ENCODE data around the gene LMAN1. TPM values are rescaled to one million over a fixed set of nuclear protein-coding genes. Genes with fewer than 3 reads are reported as not detected.

LMAN1 gene
- total RNA-seq, 2 experiments from 2014 or later = 121 to 134 TPM

- H3K4me1 Mint-ChIP-seq = peaks cover 29% of the 10 kb centered on the region
- peak overlapping the region; percentile 99 for H3K27ac Mint-ChIP-seq
- peak overlapping the region; percentile 98 for H3K4me3 Mint-ChIP-seq
- ChIA-PET CTCF (interaction anchor here (0.6 to 1.8 kb wide), 2 partner anchors 44 to 81 kb away, joined by 3 to 15 read pairs; no protein-coding TSS in a partner anchor), POLR2A (interaction anchor here (0.6 to 0.7 kb wide), 2 partner anchors 573 to 590 kb away, joined by 3 to 6 read pairs; no protein-coding TSS in a partner anchor)
- peaks cover 37% of the 10 kb centered on the region for H3K36me3 Mint-ChIP-seq (ENCODE audit: low read depth)
- no peaks in the 10 kb centered on the region for H3K9me3 Mint-ChIP-seq (ENCODE audit: low read depth)
- no peak for ATAC-seq
- no peaks in the 10 kb centered on the region for H3K27me3 Mint-ChIP-seq
- intact Hi-C loops (cut with DNase I, micrococcal nuclease) = loop anchor here (1.0 to 5.0 kb wide), 7 partner anchors 18 to 816 kb away; partner anchors contain the start of gene SEC11C (in 1 of the 2)
- no peak for DNase-seq
Observed at GRCh38 chr18:59358414-59358711, 702 bp downstream of the LMAN1 start.

- intact Hi-C loops (cut with DNase I, micrococcal nuclease) = loop anchor here (1.0 to 5.0 kb wide), 7 partner anchors 17 to 816 kb away; partner anchors contain the start of gene SEC11C (in 1 of the 2)
- ChIA-PET POLR2A (interaction anchor here (0.6 to 0.7 kb wide), 2 partner anchors 574 to 590 kb away, joined by 3 to 6 read pairs; no protein-coding TSS in a partner anchor), CTCF (interaction anchor here (0.6 kb wide), 1 partner anchor 80 kb away, joined by 3 read pairs; no protein-coding TSS in a partner anchor)
- DNase-seq (peak; percentile 13), ATAC-seq (peak; percentile 22)
- Mint-ChIP-seq H3K36me3 (ENCODE audit: low read depth) (peaks cover 41% of the 10 kb centered on the region), H3K27ac (peak overlapping the region; percentile 99), H3K27me3 (no peaks in the 10 kb centered on the region), H3K9me3 (ENCODE audit: low read depth) (no peaks in the 10 kb centered on the region), H3K4me1 (peaks cover 34% of the 10 kb centered on the region), H3K4me3 (peak overlapping the region; percentile 98)
Observed at GRCh38 chr18:59357928-59358327, 1.1 kb downstream of the LMAN1 start.

GRCh38 chr18:59354731-59355130 is 4.3 kb downstream of the LMAN1 start:
- intact Hi-C loops (cut with DNase I, micrococcal nuclease) = loop anchor here (5.0 kb wide), 2 partner anchors 48 to 812 kb away; no protein-coding TSS in a partner anchor
- Mint-ChIP-seq H3K4me3 (no peak overlapping the region), H3K36me3 (ENCODE audit: low read depth) (peaks cover 67% of the 10 kb centered on the region), H3K4me1 (peaks cover 34% of the 10 kb centered on the region), H3K9me3 (ENCODE audit: low read depth) (no peaks in the 10 kb centered on the region), H3K27ac (no peak overlapping the region), H3K27me3 (no peaks in the 10 kb centered on the region)
- DNase-seq = no peak
- ChIA-PET POLR2A (no interaction called here), CTCF (interaction anchor here (1.2 to 3.0 kb wide), 4 partner anchors 11 to 48 kb away, joined by 3 to 15 read pairs (median 8); no protein-coding TSS in a partner anchor)
- no peak for ATAC-seq

GRCh38 chr18:59353079-59353680 is 5.9 kb downstream of the LMAN1 start:
- no peaks in the 10 kb centered on the region for H3K27me3 Mint-ChIP-seq
- DNase-seq (no peak), ATAC-seq (no peak)
- H3K4me1 Mint-ChIP-seq = peaks cover 32% of the 10 kb centered on the region
- ChIA-PET POLR2A (interaction anchor here (0.6 kb wide), 1 partner anchor 31 kb away, joined by 4 read pairs; no protein-coding TSS in a partner anchor), CTCF (interaction anchor here (1.0 to 1.1 kb wide), 2 partner anchors 15 to 18 kb away, joined by 3 read pairs; no protein-coding TSS in a partner anchor)
- H3K27ac Mint-ChIP-seq = no peak overlapping the region
- H3K4me3 Mint-ChIP-seq = no peak overlapping the region
- H3K36me3 Mint-ChIP-seq (ENCODE audit: low read depth) = peaks cover 77% of the 10 kb centered on the region
- H3K9me3 Mint-ChIP-seq (ENCODE audit: low read depth) = no peaks in the 10 kb centered on the region
- intact Hi-C loops (cut with DNase I, micrococcal nuclease) = no loop called here

DNA sequence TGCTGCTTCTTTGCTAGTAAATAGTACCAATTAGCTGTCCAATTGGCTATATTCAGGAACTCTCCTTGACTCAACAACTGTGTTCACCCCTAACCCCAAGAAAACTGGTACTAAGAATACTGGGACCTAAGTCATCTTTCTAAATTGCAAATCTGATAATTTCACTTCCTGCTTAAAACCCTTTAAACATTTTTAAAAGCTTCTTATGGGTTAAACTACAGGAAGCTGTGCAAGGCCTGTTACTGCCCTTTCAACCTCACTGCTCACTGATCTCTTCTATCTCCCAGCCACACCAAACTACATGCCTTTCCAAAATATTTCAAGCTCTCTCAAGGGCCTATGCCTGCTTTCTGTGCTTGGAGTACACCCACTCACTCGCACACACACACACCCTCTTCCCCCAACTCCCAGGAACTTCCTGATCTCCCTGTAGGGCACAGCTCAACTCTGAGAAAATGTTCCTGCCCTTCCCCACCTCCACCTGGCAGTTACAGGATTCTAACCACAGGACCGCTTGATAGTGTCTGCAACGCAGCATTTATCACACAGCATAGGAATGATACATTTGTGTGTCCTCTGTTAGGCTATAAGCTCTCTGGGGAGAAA is 6.7 kb downstream of the LMAN1 start:
- CTCF ChIA-PET = no interaction called here
- H3K9me3 Mint-ChIP-seq (ENCODE audit: low read depth) = no peaks in the 10 kb centered on the region

GRCh38 chr18:59345556-59345955 is 13.5 kb downstream of the LMAN1 start:
- no peak for DNase-seq
- Mint-ChIP-seq H3K27me3 (no peaks in the 10 kb centered on the region), H3K9me3 (ENCODE audit: low read depth) (peaks cover 13% of the 10 kb centered on the region), H3K4me3 (no peak overlapping the region), H3K36me3 (ENCODE audit: low read depth) (peaks cover 87% of the 10 kb centered on the region), H3K27ac (no peak overlapping the region), H3K4me1 (peaks cover 34% of the 10 kb centered on the region)
- CTCF ChIA-PET = interaction anchor here (0.7 kb wide), 1 partner anchor 20 kb away, joined by 3 read pairs; no protein-coding TSS in a partner anchor
- ATAC-seq = no peak
- POLR2A ChIA-PET = no interaction called here
- intact Hi-C loops (cut with DNase I, micrococcal nuclease) = no loop called here

More for the DNA sequence above, 6.7 kb downstream of the LMAN1 start:
- peak overlapping the region; percentile 59 for H3K27ac Mint-ChIP-seq
- DNase-seq = no peak
- intact Hi-C loops (cut with DNase I, micrococcal nuclease) = loop anchor here in 1 of 2 experiments (1.0 kb wide), 1 partner anchor 8 kb away; no protein-coding TSS in a partner anchor
- peaks cover 80% of the 10 kb centered on the region for H3K36me3 Mint-ChIP-seq (ENCODE audit: low read depth)
- H3K4me1 Mint-ChIP-seq = peaks cover 29% of the 10 kb centered on the region
- ATAC-seq = no peak
- H3K4me3 Mint-ChIP-seq = no peak overlapping the region
- no peaks in the 10 kb centered on the region for H3K27me3 Mint-ChIP-seq
- POLR2A ChIA-PET = interaction anchor here (0.6 to 0.7 kb wide), 2 partner anchors 22 to 312 kb away, joined by 3 to 6 read pairs; no protein-coding TSS in a partner anchor

DNA sequence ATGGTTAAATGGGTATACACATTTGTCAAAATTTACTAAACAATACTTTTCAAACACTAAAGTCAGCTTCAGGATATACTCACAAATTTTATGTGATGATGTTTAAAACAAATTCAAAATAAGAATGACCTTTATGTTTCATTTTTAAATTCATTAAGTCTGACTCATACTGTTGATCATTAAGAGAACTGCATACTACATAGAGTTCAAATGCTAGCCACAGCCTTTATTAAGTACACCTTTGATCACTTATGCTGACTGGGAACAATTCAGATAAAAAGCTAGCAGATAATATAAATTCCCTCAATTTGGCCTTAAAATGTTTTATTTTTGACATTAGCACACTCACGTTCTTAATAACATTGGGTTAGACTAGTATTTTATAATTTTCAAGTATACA is 14.1 kb downstream of the LMAN1 start:
- Mint-ChIP-seq H3K27me3 (no peaks in the 10 kb centered on the region), H3K9me3 (ENCODE audit: low read depth) (peaks cover 13% of the 10 kb centered on the region), H3K4me3 (no peak overlapping the region), H3K27ac (no peak overlapping the region), H3K4me1 (peaks cover 39% of the 10 kb centered on the region), H3K36me3 (ENCODE audit: low read depth) (peaks cover 91% of the 10 kb centered on the region)
- ChIA-PET CTCF (no interaction called here), POLR2A (no interaction called here)
- intact Hi-C loops (cut with DNase I, micrococcal nuclease) = loop anchor here in 1 of 2 experiments (1.0 kb wide), 1 partner anchor 7 kb away; no protein-coding TSS in a partner anchor
- ATAC-seq (no peak), DNase-seq (no peak)

GRCh38 chr18:59343926-59344325 is 15.1 kb downstream of the LMAN1 start:
- H3K27me3 Mint-ChIP-seq = no peaks in the 10 kb centered on the region
- ATAC-seq (no peak), DNase-seq (no peak)
- POLR2A ChIA-PET = no interaction called here
- H3K4me1 Mint-ChIP-seq = peaks cover 39% of the 10 kb centered on the region
- H3K9me3 Mint-ChIP-seq (ENCODE audit: low read depth) = peaks cover 13% of the 10 kb centered on the region
- intact Hi-C loops (cut with DNase I, micrococcal nuclease) = loop anchor here in 1 of 2 experiments (1.0 kb wide), 1 partner anchor 8 kb away; no protein-coding TSS in a partner anchor
- peaks cover 90% of the 10 kb centered on the region for H3K36me3 Mint-ChIP-seq (ENCODE audit: low read depth)
- CTCF ChIA-PET = interaction anchor here (1.4 kb wide), 1 partner anchor 11 kb away, joined by 4 read pairs; no protein-coding TSS in a partner anchor
- H3K27ac Mint-ChIP-seq = no peak overlapping the region
- no peak overlapping the region for H3K4me3 Mint-ChIP-seq

- H3K4me1 Mint-ChIP-seq = peaks cover 39% of the 10 kb centered on the region
- CTCF ChIA-PET = no interaction called here
- H3K4me3 Mint-ChIP-seq = no peak overlapping the region
- ATAC-seq (peak; percentile 95), DNase-seq (no peak)
- H3K9me3 Mint-ChIP-seq (ENCODE audit: low read depth) = peaks cover 13% of the 10 kb centered on the region
- H3K27ac Mint-ChIP-seq = peak overlapping the region; percentile 65
- H3K27me3 Mint-ChIP-seq = no peaks in the 10 kb centered on the region
- peaks cover 90% of the 10 kb centered on the region for H3K36me3 Mint-ChIP-seq (ENCODE audit: low read depth)
- intact Hi-C loops (cut with DNase I, micrococcal nuclease) = loop anchor here (1.0 to 2.0 kb wide), 2 partner anchors 18 kb away; partner anchors contain the start of gene LMAN1 (in 2 of the 2)
- POLR2A ChIA-PET = no interaction called here
Observed at GRCh38 chr18:59340817-59341216, 18.2 kb downstream of the LMAN1 start.

DNA sequence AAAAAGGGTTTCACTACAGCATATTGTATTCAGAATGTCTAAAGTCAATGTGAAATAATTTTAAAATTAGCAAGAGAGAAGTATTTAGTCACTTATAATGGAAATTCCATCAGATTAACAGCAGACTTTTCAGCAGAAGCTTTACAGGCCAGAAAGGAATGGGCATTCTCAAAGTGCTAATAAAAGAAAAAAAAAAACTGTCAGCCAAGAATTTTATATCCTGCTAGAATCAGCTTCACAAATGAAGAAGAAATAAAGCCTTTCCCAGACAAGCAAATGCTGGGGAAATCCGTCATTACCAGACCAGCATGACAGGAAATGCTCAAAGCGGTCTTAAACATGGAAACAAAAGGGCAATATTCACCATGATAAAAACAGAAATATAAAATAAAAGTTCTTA is 18.8 kb downstream of the LMAN1 start:
- Mint-ChIP-seq H3K36me3 (ENCODE audit: low read depth) (peaks cover 90% of the 10 kb centered on the region), H3K27me3 (no peaks in the 10 kb centered on the region), H3K9me3 (ENCODE audit: low read depth) (peaks cover 13% of the 10 kb centered on the region), H3K4me1 (peaks cover 39% of the 10 kb centered on the region), H3K4me3 (no peak overlapping the region), H3K27ac (no peak overlapping the region)
- no peak for ATAC-seq
- intact Hi-C loops (cut with DNase I, micrococcal nuclease) = loop anchor here in 1 of 2 experiments (2.0 kb wide), 1 partner anchor 18 kb away; the partner anchor contains the start of gene LMAN1
- ChIA-PET POLR2A (no interaction called here), CTCF (interaction anchor here (0.7 kb wide), 1 partner anchor 1216 kb away, joined by 4 read pairs; no protein-coding TSS in a partner anchor)
- no peak for DNase-seq

GRCh38 chr18:59332986-59333385 is 26.1 kb downstream of the LMAN1 start:
- Mint-ChIP-seq H3K4me3 (no peak overlapping the region), H3K27me3 (no peaks in the 10 kb centered on the region), H3K9me3 (ENCODE audit: low read depth) (no peaks in the 10 kb centered on the region), H3K27ac (no peak overlapping the region), H3K4me1 (no peaks in the 10 kb centered on the region), H3K36me3 (ENCODE audit: low read depth) (peaks cover 56% of the 10 kb centered on the region)
- CTCF ChIA-PET = no interaction called here
- POLR2A ChIA-PET = no interaction called here
- DNase-seq = no peak
- intact Hi-C loops (cut with DNase I, micrococcal nuclease) = no loop called here
- ATAC-seq = no peak

All from activated CD4-positive, alpha-beta T cell treated with anti-CD3 and anti-CD28 coated beads for 36 hours (primary cell).